Kasumi-1 (cell line): ENCODE results near the gene PLCL1.

Experiments used
- DNase-seq, 2 experiments: peaks; one replicate each; lab custom pipeline; 2025; lab: John Stamatoyannopoulos, UW

The PLCL1 gene

GRCh38 chr2:198116756-198117155 lies 312.4 kb downstream of the PLCL1 start:
- no peak for DNase-seq

- peak; percentile 20 to 22 for DNase-seq
These were observed 313.1 kb downstream of the PLCL1 start for GRCh38 chr2:198117406-198118041.

GRCh38 chr2:198127627-198128026 lies 323.2 kb downstream of the PLCL1 start:
- DNase-seq = peak; percentile 67 to 89

- peak in 1 of 2 experiments; percentile 10 for DNase-seq
These were observed 325.2 kb downstream of the PLCL1 start for GRCh38 chr2:198129609-198130008.

- DNase-seq = no peak
These were observed 330.0 kb downstream of the PLCL1 start for GRCh38 chr2:198134293-198134955.

GRCh38 chr2:198135481-198135934 lies 331.1 kb downstream of the PLCL1 start:
- DNase-seq = no peak

- DNase-seq = no peak
These were observed 331.7 kb downstream of the PLCL1 start for GRCh38 chr2:198136142-198136541.

- DNase-seq = no peak
These were observed 333.3 kb downstream of the PLCL1 start for GRCh38 chr2:198137733-198138132.

GRCh38 chr2:198141726-198142125 lies 337.3 kb downstream of the PLCL1 start:
- DNase-seq = no peak

- no peak for DNase-seq
These were observed 338.8 kb downstream of the PLCL1 start for GRCh38 chr2:198143156-198143555.

GRCh38 chr2:198143793-198144192 lies 339.4 kb downstream of the PLCL1 start:
- no peak for DNase-seq

- DNase-seq = no peak
These were observed 340.3 kb downstream of the PLCL1 start for GRCh38 chr2:198144660-198145059.

GRCh38 chr2:198146346-198146940 lies 342.1 kb downstream of the PLCL1 start:
- DNase-seq = no peak

- DNase-seq = no peak
These were observed 352.9 kb downstream of the PLCL1 start for GRCh38 chr2:198157314-198157713.

GRCh38 chr2:198161151-198161550 lies 356.8 kb downstream of the PLCL1 start:
- DNase-seq = no peak

- DNase-seq = no peak
These were observed 357.9 kb downstream of the PLCL1 start for GRCh38 chr2:198162276-198162675.

GRCh38 chr2:198164843-198165242 lies 360.4 kb downstream of the PLCL1 start:
- DNase-seq = no peak

- no peak for DNase-seq
These were observed 360.9 kb downstream of the PLCL1 start for GRCh38 chr2:198165289-198165688.

GRCh38 chr2:198167346-198167745 lies 363.0 kb downstream of the PLCL1 start:
- DNase-seq = no peak

- no peak for DNase-seq
These were observed 364.3 kb downstream of the PLCL1 start for GRCh38 chr2:198168651-198169050.

GRCh38 chr2:198173242-198173641 lies 368.8 kb downstream of the PLCL1 start:
- no peak for DNase-seq

- no peak for DNase-seq
These were observed 369.5 kb downstream of the PLCL1 start for GRCh38 chr2:198173864-198174263.

- DNase-seq = no peak
These were observed 370.9 kb downstream of the PLCL1 start for GRCh38 chr2:198175271-198175670.
